Measurements from ENCODE around the gene CHTOP.

Gene CHTOP

DNA sequence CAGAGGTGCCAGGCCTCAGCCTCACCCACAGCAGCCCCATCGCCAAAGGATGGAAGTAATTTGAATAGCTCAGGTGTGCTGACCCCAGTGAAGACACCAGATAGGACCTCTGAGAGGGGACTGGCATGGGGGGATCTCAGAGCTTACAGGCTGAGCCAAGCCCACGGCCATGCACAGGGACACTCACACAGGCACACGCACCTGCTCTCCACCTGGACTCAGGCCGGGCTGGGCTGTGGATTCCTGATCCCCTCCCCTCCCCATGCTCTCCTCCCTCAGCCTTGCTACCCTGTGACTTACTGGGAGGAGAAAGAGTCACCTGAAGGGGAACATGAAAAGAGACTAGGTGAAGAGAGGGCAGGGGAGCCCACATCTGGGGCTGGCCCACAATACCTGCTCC is 59.6 kb downstream of the CHTOP start:
- H3K4me3 ChIP-seq (ENCODE audit: low read depth, low read length), result no peak overlapping the region
- TF ChIP-seq, protein P1, sequence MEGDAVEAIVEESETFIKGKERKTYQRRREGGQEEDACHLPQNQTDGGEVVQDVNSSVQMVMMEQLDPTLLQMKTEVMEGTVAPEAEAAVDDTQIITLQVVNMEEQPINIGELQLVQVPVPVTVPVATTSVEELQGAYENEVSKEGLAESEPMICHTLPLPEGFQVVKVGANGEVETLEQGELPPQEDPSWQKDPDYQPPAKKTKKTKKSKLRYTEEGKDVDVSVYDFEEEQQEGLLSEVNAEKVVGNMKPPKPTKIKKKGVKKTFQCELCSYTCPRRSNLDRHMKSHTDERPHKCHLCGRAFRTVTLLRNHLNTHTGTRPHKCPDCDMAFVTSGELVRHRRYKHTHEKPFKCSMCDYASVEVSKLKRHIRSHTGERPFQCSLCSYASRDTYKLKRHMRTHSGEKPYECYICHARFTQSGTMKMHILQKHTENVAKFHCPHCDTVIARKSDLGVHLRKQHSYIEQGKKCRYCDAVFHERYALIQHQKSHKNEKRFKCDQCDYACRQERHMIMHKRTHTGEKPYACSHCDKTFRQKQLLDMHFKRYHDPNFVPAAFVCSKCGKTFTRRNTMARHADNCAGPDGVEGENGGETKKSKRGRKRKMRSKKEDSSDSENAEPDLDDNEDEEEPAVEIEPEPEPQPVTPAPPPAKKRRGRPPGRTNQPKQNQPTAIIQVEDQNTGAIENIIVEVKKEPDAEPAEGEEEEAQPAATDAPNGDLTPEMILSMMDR (IDR thresholded peaks at IDR 0.05; ENCODE audit: low read depth, low read length, missing control alignments), result no peak
- no peak for DNase-seq (ENCODE audit: low read depth)

Measured in GM12864 (cell line).